HepG2 (cell line): ENCODE measurements around the gene IER5L. TPM values are rescaled to one million over a fixed set of nuclear protein-coding genes. Genes with fewer than 3 reads are reported as not detected.

ENCODE experiments used
- ATAC-seq: fragments of 200-7000 bp; cut with Tn5 transposase; 3 replicates; pipeline ENCODE4 v1.9.1; 2020; ENCODE audit warnings: mild to moderate bottlenecking, moderate library complexity
- BruUV-seq: library from RNA; stranded (reverse); fragments of 400-500 nt; replicated peaks from 2 replicates; lab custom pipeline; 2021; lab: Mats Ljungman, UMichigan
- CTCF ChIA-PET: fragments of 300-600 bp; formaldehyde crosslinking; extraction: SDS; loops from one replicate; lab custom pipeline; 2021; ENCODE audit warnings: low total read pairs, inconsistent platforms, low intra/inter-chr PET ratio; lab: Yijun Ruan, JAX
- POLR2A ChIA-PET: fragments of 350-600 bp; sonication (Branson Sonifier 250); formaldehyde crosslinking; loops from one replicate; lab custom pipeline; 2020; ENCODE audit warnings: antibody characterized with exemption, inconsistent platforms; lab: Yijun Ruan, JAX
- DNase-seq: peaks from one replicate; pipeline ENCODE4 v3.0.0-alpha.2; 2015; ENCODE audit warnings: low spot score
- FAIRE-seq: peaks from 3 replicates; lab custom pipeline; 2011; peaks lifted over from hg19 to GRCh38; lab: Jason Lieb, UNC
- H2AFZ ChIP-seq: one replicate; pipeline ENCODE4 v1.6.1; 2011; ENCODE audit warnings: low read length, inconsistent platforms
- H3K27ac ChIP-seq: fragments of 300-600 bp; 3 replicates; pipeline ENCODE4 v1.8.0; 2011; ENCODE audit warnings: mixed run types, mild to moderate bottlenecking, mixed read lengths, low read length, inconsistent platforms; ENCODE audit not compliant: insufficient read depth; ENCODE audit errors: extremely low read length
- H3K27me3 ChIP-seq, 2 experiments: fragments of 200-600 bp in 1 of 2; 2 replicates in 1 of 2; 3 replicates in 1 of 2; pipeline versions ENCODE4 v1.6.0 to v1.8.0; 2011; ENCODE audit warnings: low read length in 2 of 2, mild to moderate bottlenecking in 2 of 2, moderate library complexity in 2 of 2, inconsistent platforms in 1 of 2; ENCODE audit not compliant: insufficient read depth in 2 of 2, control insufficient read depth in 1 of 2
- H3K36me3 ChIP-seq, 2 experiments: fragments of 200-600 bp in 1 of 2; replicated peaks in 1 of 2; 2 replicates in 1 of 2; 3 replicates in 1 of 2; pipeline versions ENCODE4 v1.5.1 to v1.8.0; 2011; ENCODE audit warnings: low read length in 2 of 2, inconsistent platforms in 1 of 2; ENCODE audit not compliant: insufficient read depth in 2 of 2, control insufficient read depth in 1 of 2
- H3K4me1 ChIP-seq: 2 replicates; pipeline ENCODE4 v1.5.1; 2012; ENCODE audit warnings: low read length, inconsistent platforms; ENCODE audit not compliant: insufficient read depth
- H3K4me2 ChIP-seq: 2 replicates; pipeline ENCODE4 v1.6.0; 2011; ENCODE audit warnings: low read depth, low read length, inconsistent platforms
- H3K4me3 ChIP-seq, 3 experiments: fragments of 200-600 bp in 1 of 3; sonication (generic), shearing (Covaris generic) in 1 of 3; replicated peaks in 1 of 3; 2 replicates each; pipeline ENCODE4 v1.5.1; 2011 to 2016; ENCODE audit warnings: low read length in 3 of 3, inconsistent platforms in 2 of 3, low read depth in 2 of 3, mild to moderate bottlenecking in 2 of 3, control low read depth in 1 of 3, mixed read lengths in 1 of 3; ENCODE audit not compliant: insufficient read depth in 1 of 3
- H3K79me2 ChIP-seq: one replicate; pipeline ENCODE4 v1.6.1; 2011; ENCODE audit warnings: low read length, inconsistent platforms; ENCODE audit not compliant: insufficient read depth
- H3K9ac ChIP-seq: 2 replicates; pipeline ENCODE4 v1.6.0; 2011; ENCODE audit warnings: mild to moderate bottlenecking, low read depth, low read length, inconsistent platforms; ENCODE audit not compliant: insufficient read depth
- H3K9me3 ChIP-seq: 2 replicates; pipeline ENCODE4 v1.5.1; 2012; ENCODE audit warnings: mild to moderate bottlenecking, low read length
- H4K20me1 ChIP-seq: 2 replicates; pipeline ENCODE4 v1.6.0; 2011; ENCODE audit warnings: inconsistent platforms, mild to moderate bottlenecking, low read length, moderate library complexity; ENCODE audit not compliant: insufficient read depth
- HINFP ChIP-seq: sonication (generic); formaldehyde crosslinking; IDR thresholded peaks from 2 replicates; pipeline ENCODE4 v1.4.0; 2020; ENCODE audit warnings: low read depth, mild to moderate bottlenecking, missing genetic modification reagents
- NBN ChIP-seq: fragments of 450-650 bp; conservative IDR thresholded peaks from 2 replicates; pipeline ENCODE4 v1.6.1; 2017
- NFAT5 ChIP-seq: sonication (generic); formaldehyde crosslinking; IDR thresholded peaks from 2 replicates; pipeline ENCODE4 v1.4.0; 2020; ENCODE audit warnings: missing genetic modification reagents
- ONECUT2 ChIP-seq: sonication (generic); formaldehyde crosslinking; IDR thresholded peaks from 2 replicates; pipeline ENCODE4 v1.4.0; 2020; ENCODE audit warnings: missing genetic modification reagents
- PBX2 ChIP-seq: IDR thresholded peaks from 2 replicates; pipeline ENCODE4 v1.6.1; 2016; ENCODE audit warnings: control low read depth
- ZFAT ChIP-seq: sonication (generic); formaldehyde crosslinking; conservative IDR thresholded peaks from 2 replicates; pipeline ENCODE4 v1.8.1; 2023; ENCODE audit warnings: missing genetic modification reagents, inconsistent platforms
- ZNF24 ChIP-seq: fragments of 450-650 bp; IDR thresholded peaks from 2 replicates; pipeline ENCODE4 v1.6.1; 2017; ENCODE audit warnings: antibody characterized with exemption, mild to moderate bottlenecking
- ZNF260 ChIP-seq: sonication (generic); formaldehyde crosslinking; IDR thresholded peaks from 2 replicates; pipeline ENCODE4 v1.4.0; 2020; ENCODE audit warnings: missing genetic modification reagents, low read depth, mild to moderate bottlenecking, borderline replicate concordance
- ZNF724P ChIP-seq: sonication (generic); formaldehyde crosslinking; IDR thresholded peaks from 2 replicates; pipeline ENCODE4 v1.8.0; 2022; ENCODE audit warnings: missing genetic modification reagents, borderline replicate concordance
- ZNF782 ChIP-seq: sonication (generic); formaldehyde crosslinking; IDR thresholded peaks from 2 replicates; pipeline ENCODE4 v1.4.0; 2020; ENCODE audit warnings: missing genetic modification reagents, mild to moderate bottlenecking, borderline replicate concordance
- WGBS: methylation state at CpG from one replicate; pipeline ENCODE4 v1.1.6; 2017; ENCODE audit warnings: low lambda C conversion rate; 5-methylcytosine and 5-hydroxymethylcytosine counted together
- in situ Hi-C: cut with HindIII; loops from 2 replicates; pipeline ENCODE4 v1.10.0; 2017; ENCODE audit warnings: low pct_unique_long_range_greater_than_20kb; ENCODE audit not compliant: extremely low pct_ligation_motif_present
- intact Hi-C: fragments of 100-400 bp; cut with micrococcal nuclease; formaldehyde crosslinking; loops from one replicate; pipeline ENCODE4 v1.10.0; 2022; ENCODE audit not compliant: unreplicated experiment
- polyA plus RNA-seq, 8 experiments: library from polyadenylated mRNA; depleted of rRNA in 3 of 8; stranded (reverse) in 7 of 8; unstranded in 1 of 8; fragments of >200 nt; fragmentation: Illumina TruSeq in 4 of 8; extraction: Trizol in 4 of 8; gene quantifications; 2 replicates each; pipeline versions ENCODE4 v1.2.1 to v1.2.3, GENCODE V29; 2011 to 2016; ENCODE audit warnings: low read depth in 4 of 8, missing spikeins in 1 of 8, mixed read lengths in 1 of 8; ENCODE audit not compliant: insufficient read depth in 1 of 8
- total RNA-seq, 5 experiments: library from RNA; depleted of rRNA; stranded (reverse); fragments of >200 nt; fragmentation: Illumina TruSeq; extraction: Trizol; gene quantifications; 2 replicates each; pipeline ENCODE4 v1.2.3, GENCODE V29; 2016; ENCODE audit warnings: low read depth in 1 of 5

Gene IER5L
- total and polyA plus RNA-seq, 2 of the 13 experiments (the other 11 are each of a cell fraction or from before 2014, with no cell fraction given): 1.8 to 3.3 TPM

- POLR2A ChIA-PET: interaction anchor here (0.6 to 1.5 kb wide), 4 partner anchors 20 to 444 kb away, joined by 3 read pairs; partner anchors contain the start of gene NTMT1
- no TSS peak for BruUV-seq
- in situ Hi-C loops: no loop called here
- ATAC-seq (no peak), DNase-seq (no peak), FAIRE-seq (no peak)
- Histone ChIP-seq H3K79me2 (no peaks in the 10 kb centered on the region), H3K4me2 (peak overlapping the region; percentile 37), H4K20me1 (peaks cover 3% of the 10 kb centered on the region; the same call in 1 of the 2 replicates), H3K36me3 (no peaks in the 10 kb centered on the region), H2AFZ (no peak overlapping the region), H3K27ac (no peak overlapping the region), H3K4me1 (peaks cover 54% of the 10 kb centered on the region), H3K4me3 (peak overlapping the region in 1 of 3 experiments; percentile 11; a peak in 1 of 6 replicates), H3K9me3 (no peaks in the 10 kb centered on the region), H3K9ac (no peak overlapping the region)
- WGBS: 16% methylated on average over 3 of the region's 4 CpGs
- intact Hi-C loops: no loop called here
- CTCF ChIA-PET: interaction anchor here (1.1 to 1.2 kb wide), 2 partner anchors 38 to 428 kb away, joined by 3 to 4 read pairs; no protein-coding TSS in a partner anchor
- no peak for TF ChIP-seq ONECUT2 (CRISPR knock-in tag)
- TF ChIP-seq ZNF260 (CRISPR knock-in tag): no peak
- TF ChIP-seq ZFAT (CRISPR knock-in tag): no peak
- TF ChIP-seq ZNF782 (CRISPR knock-in tag): no peak
- no peak for TF ChIP-seq PBX2
- no peak for TF ChIP-seq ZNF724P (CRISPR knock-in tag)
- no peak for TF ChIP-seq ZNF24
- TF ChIP-seq NBN: no peak
- TF ChIP-seq NFAT5 (CRISPR knock-in tag): no peak
- no peak for TF ChIP-seq HINFP
- TF ChIP-seq, all 625 proteins: peak for 0
- peaks cover 3 to 27% of the 10 kb centered on the region in 2 experiments for H3K27me3 ChIP-seq
Observed at GRCh38 chr9:129182122-129182521, 4.1 kb upstream of the IER5L start.
